GM12878 (cell line): ENCODE measurements around the gene ZNF397.

Source experiments
- BHLHE40 ChIP-seq, 2 experiments: fragments of 450-650 bp in 1 of 2; IDR thresholded peaks; 2 replicates each; pipeline ENCODE4 v1.6.1; 2011 to 2017; ENCODE audit warnings: low read depth in 2 of 2, borderline replicate concordance in 1 of 2, improper control_type of control experiment in 1 of 2, low read length in 1 of 2, mild to moderate bottlenecking in 1 of 2
- CTCF ChIP-seq, 3 experiments: IDR thresholded peaks in 2 of 3; conservative IDR thresholded peaks in 1 of 3; 2 replicates each; pipeline ENCODE4 v1.5.1; 2011; ENCODE audit warnings: low read depth in 3 of 3, low read length in 3 of 3, mild to moderate bottlenecking in 3 of 3, control low read depth in 2 of 3, moderate library complexity in 2 of 3, inconsistent platforms in 1 of 3, mixed read lengths in 1 of 3; ENCODE audit not compliant: control insufficient read depth in 2 of 3, insufficient read depth in 1 of 3; ENCODE audit errors: extremely low read depth in 1 of 3
- ELK1 ChIP-seq: IDR thresholded peaks from 2 replicates; pipeline ENCODE4 v1.6.1; 2012; ENCODE audit warnings: low read depth, low read length, improper control_type of control experiment
- HDAC6 ChIP-seq: fragments of 200-600 bp; sonication (generic); IDR thresholded peaks from one replicate; pipeline ENCODE4 v1.8.0; 2017; ENCODE audit warnings: antibody characterized with exemption; ENCODE audit not compliant: unreplicated experiment
- RAD21 ChIP-seq: IDR thresholded peaks from 2 replicates; pipeline ENCODE4 v1.6.1; 2011; ENCODE audit warnings: mild to moderate bottlenecking, low read depth, low read length, moderate library complexity; ENCODE audit not compliant: insufficient read depth
- SP1 ChIP-seq: IDR thresholded peaks from one replicate; pipeline ENCODE4 v1.6.1; 2011; ENCODE audit warnings: low read depth, low read length
- TF ChIP-seq, protein P1 (sequence below): fragments of 450-650 bp; IDR thresholded peaks from 2 replicates; pipeline ENCODE4 v1.6.1; 2017; ENCODE audit warnings: mild to moderate bottlenecking, low read depth, inconsistent platforms; ENCODE audit not compliant: poor library complexity, severe bottlenecking

- TF ChIP-seq RAD21 = no peak
- TF ChIP-seq, protein P1, sequence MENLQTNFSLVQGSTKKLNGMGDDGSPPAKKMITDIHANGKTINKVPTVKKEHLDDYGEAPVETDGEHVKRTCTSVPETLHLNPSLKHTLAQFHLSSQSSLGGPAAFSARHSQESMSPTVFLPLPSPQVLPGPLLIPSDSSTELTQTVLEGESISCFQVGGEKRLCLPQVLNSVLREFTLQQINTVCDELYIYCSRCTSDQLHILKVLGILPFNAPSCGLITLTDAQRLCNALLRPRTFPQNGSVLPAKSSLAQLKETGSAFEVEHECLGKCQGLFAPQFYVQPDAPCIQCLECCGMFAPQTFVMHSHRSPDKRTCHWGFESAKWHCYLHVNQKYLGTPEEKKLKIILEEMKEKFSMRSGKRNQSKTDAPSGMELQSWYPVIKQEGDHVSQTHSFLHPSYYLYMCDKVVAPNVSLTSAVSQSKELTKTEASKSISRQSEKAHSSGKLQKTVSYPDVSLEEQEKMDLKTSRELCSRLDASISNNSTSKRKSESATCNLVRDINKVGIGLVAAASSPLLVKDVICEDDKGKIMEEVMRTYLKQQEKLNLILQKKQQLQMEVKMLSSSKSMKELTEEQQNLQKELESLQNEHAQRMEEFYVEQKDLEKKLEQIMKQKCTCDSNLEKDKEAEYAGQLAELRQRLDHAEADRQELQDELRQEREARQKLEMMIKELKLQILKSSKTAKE = no peak
- no peak for TF ChIP-seq ELK1
- TF ChIP-seq HDAC6 = no peak
- no peak for TF ChIP-seq BHLHE40 (IDR thresholded peaks at IDR 0.05; ENCODE audit: borderline replicate concordance in 1 of 2, low read depth in 2 of 2, low read length in 1 of 2)
- TF ChIP-seq CTCF (IDR thresholded peaks at IDR 0.05 in 2 of 3, conservative IDR thresholded peaks at IDR 0.05 in 1 of 3; ENCODE audit: control insufficient read depth in 2 of 3, extremely low read depth in 1 of 3, insufficient read depth in 1 of 3, low read depth in 3 of 3, low read length in 3 of 3) = no peak
- TF ChIP-seq SP1 = no peak
These were observed 55.2 kb downstream of the ZNF397 start for GRCh38 chr18:35296060-35296459.
